Measurements from ENCODE around the gene FGD2. TPM values are rescaled to one million over a fixed set of nuclear protein-coding genes. Genes with fewer than 3 reads are reported as not detected.

FGD2 gene
- total and polyA plus RNA-seq, 9 of the 15 experiments (the other 6 are each of a cell fraction or from before 2014, with no cell fraction given): 0.09 TPM; not detected in 8

- peak; percentile 17 to 39 for TF ChIP-seq E2F6 (IDR thresholded peaks at IDR 0.05; ENCODE audit: borderline replicate concordance in 1 of 2, extremely low read depth in 1 of 2, insufficient read depth in 1 of 2, insufficient read length in 1 of 2, low read depth in 1 of 2, low read length in 1 of 2, poor library complexity in 1 of 2, severe bottlenecking in 1 of 2)
- TF ChIP-seq ZNF696 (CRISPR knock-in tag; conservative IDR thresholded peaks at IDR 0.05): no peak
- no peak for TF ChIP-seq PHTF2 (CRISPR knock-in tag; IDR thresholded peaks at IDR 0.05)
- peak; percentile 96 for TF ChIP-seq MAX (CRISPR knock-in tag; IDR thresholded peaks at IDR 0.05)
- no peak; the same call in 1 of the 2 replicates for TF ChIP-seq MTA1 (IDR thresholded peaks at IDR 0.05; ENCODE audit: borderline replicate concordance)
- peak; percentile 94 for TF ChIP-seq ATF3 (IDR thresholded peaks at IDR 0.05)
- peak; percentile 95 for TF ChIP-seq ATF3 (CRISPR knock-in tag; conservative IDR thresholded peaks at IDR 0.05)
- TF ChIP-seq TGIF2 (CRISPR knock-in tag; IDR thresholded peaks at IDR 0.05): no peak
- TF ChIP-seq XRCC4 (IDR thresholded peaks at IDR 0.05; ENCODE audit: extremely low read depth, insufficient read depth, insufficient read length): no peak
- TF ChIP-seq FOXP4 (CRISPR knock-in tag; IDR thresholded peaks at IDR 0.05; ENCODE audit: borderline replicate concordance): no peak
- TF ChIP-seq GTF2B (IDR thresholded peaks at IDR 0.05; ENCODE audit: extremely low read depth, insufficient read length): no peak
- peak; percentile 59 to 97; a peak in 3 of 4 replicates for TF ChIP-seq RCOR1 (IDR thresholded peaks at IDR 0.05; ENCODE audit: borderline replicate concordance in 1 of 2, low read depth in 2 of 2, low read length in 2 of 2)
- TF ChIP-seq ZNF77 (CRISPR knock-in tag; IDR thresholded peaks at IDR 0.05): no peak
- no peak for TF ChIP-seq BRF1 (IDR thresholded peaks at IDR 0.05; ENCODE audit: borderline replicate concordance, extremely low read depth, insufficient read length)
- TF ChIP-seq SIN3A (IDR thresholded peaks at IDR 0.05; ENCODE audit: borderline replicate concordance in 2 of 2, control insufficient read depth in 1 of 2, low read depth in 2 of 2, low read length in 2 of 2): peak in 1 of 2 experiments; percentile 13; a peak in 1 of 4 replicates
- no peak for TF ChIP-seq ILF3 (IDR thresholded peaks at IDR 0.05; ENCODE audit: borderline replicate concordance)
- TF ChIP-seq CREB1 (IDR thresholded peaks at IDR 0.05): no peak
- peak; percentile 64; the same call in 1 of the 2 replicates for TF ChIP-seq CREB1 (CRISPR knock-in tag; IDR thresholded peaks at IDR 0.05)
- TF ChIP-seq MAFF (IDR thresholded peaks at IDR 0.05; ENCODE audit: low read length): peak; percentile 79; the same call in 1 of the 2 replicates
- TF ChIP-seq GTF2E2 (tag; IDR thresholded peaks at IDR 0.05): no peak
Observed at GRCh38 chr6:37029249-37029971, 24.0 kb downstream of the FGD2 start (continued).
